CD4-positive, alpha-beta T cell treated with Interleukin-17A for 4 hours (primary cell): ENCODE data around the gene GTPBP6.
"Not testable (repeated sequence)": the region's sequence is repeated elsewhere in the genome, so short reads cannot be mapped to it uniquely, and the experiment has no call there.

ENCODE experiments used
- DNase-seq: peaks from one replicate; pipeline ENCODE4 v3.0.0-alpha.2; 2020; ENCODE audit warnings: mixed read lengths

GTPBP6 gene

GRCh38 chrX:287670-288069 lies 30.9 kb downstream of the GTPBP6 start:
- no peak for DNase-seq

DNA sequence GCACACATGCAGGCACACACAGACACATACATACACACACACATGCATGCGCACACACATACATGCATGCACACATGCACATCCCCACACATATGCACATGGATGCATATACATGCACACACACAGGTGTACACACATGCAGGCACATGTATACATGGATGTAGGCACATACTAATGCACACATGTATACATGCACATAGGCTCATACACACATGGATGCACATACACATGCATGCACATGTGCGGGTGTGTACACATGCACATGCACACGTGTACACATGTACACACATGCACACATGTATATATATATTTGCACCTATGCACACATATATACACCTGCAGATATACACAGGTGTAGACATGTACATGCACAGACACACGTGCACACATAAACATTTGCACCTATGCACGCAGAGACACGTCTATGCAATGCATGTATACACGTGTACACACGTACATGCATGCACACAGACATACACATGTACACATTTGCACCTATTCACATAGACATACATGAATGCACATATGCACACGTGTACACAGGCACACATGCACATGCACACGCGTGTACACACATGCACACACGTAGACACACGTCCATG lies 33.4 kb downstream of the GTPBP6 start:
- DNase-seq: no peak

GRCh38 chrX:283115-283845 lies 35.3 kb downstream of the GTPBP6 start:
- DNase-seq: peak; percentile 90

DNA sequence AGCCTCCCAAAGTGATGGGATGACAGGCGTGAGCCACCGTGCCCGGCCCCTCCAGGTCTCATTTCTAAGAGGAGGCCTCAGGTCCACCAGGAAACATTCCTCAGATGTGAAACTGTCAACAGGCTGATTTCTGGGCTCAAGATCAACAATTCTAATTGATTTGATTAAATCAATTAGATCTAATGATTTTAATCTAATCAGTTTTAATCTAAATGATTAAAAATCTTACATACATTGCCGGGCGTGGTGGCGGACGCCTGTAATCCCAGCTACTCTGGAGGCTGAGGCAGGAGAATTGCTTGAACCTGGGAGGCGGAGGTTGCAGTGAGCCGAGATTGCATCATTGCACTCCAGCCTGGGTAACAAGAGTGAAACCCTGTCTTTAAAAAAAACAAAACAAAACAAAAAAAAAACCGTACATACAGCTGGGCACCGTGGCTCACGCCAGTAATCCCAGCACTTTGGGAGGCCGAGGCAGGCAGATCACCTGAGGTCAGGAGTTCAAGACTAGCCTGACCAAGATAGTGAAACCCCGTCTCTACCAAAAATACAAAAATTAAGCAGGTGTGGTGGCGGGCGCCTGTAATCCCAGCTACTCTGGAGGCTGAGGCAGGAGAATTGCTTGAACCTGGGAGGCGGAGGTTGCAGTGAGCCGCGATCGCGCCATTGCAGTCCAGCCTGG lies 36.5 kb downstream of the GTPBP6 start:
- not testable (repeated sequence) for DNase-seq

DNA sequence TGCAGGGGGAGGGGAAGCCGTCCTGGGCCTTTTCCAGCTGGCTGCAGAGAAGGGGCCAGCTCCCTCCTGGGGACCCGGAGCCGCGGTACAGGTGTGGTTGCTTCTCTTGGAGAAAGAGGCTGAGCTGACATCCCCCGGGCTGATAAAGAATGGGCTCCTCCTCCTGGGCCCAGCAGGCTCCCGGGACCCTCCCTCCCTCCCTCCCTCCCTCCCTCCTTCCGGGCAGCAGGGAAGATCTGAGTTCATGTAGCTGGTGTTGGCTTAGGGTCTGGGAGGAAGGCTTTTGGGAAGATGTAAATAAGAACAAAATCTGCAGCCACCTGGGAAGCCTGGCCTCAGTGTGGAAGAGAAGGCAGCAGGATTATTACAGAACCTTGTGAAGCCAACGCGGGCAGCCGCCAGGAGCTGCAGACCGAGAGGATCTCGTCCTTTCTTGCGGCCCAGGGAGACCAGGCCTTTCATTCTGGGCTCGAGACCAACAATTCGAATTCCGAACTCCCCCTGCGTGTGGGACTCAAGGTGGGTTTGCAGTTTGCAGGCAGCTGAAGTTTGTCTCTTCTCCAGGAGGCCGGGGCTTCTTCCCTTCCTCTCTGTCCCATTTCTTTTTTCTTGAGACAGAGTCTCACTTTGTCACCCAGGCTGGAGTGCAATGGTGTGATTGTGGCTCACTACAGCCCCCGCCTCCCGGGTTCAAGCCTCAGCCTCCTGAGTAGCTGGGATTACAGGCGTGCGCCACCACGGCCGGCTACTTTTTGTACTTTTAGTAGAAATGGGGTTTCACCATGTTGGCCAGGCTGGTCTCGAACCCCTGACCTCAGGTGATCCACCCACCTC lies 37.2 kb downstream of the GTPBP6 start, which contains the start of gene PLCXD1:
Gene PLCXD1, plus strand, starts transcription at position 216 of the 834 bp plus-strand sequence. CDS start 2,807 bp downstream, outside the sequence.
- peak; percentile 38 for DNase-seq

- not testable (repeated sequence) for DNase-seq
These were observed 37.9 kb downstream of the GTPBP6 start for GRCh38 chrX:280722-281121.

DNA sequence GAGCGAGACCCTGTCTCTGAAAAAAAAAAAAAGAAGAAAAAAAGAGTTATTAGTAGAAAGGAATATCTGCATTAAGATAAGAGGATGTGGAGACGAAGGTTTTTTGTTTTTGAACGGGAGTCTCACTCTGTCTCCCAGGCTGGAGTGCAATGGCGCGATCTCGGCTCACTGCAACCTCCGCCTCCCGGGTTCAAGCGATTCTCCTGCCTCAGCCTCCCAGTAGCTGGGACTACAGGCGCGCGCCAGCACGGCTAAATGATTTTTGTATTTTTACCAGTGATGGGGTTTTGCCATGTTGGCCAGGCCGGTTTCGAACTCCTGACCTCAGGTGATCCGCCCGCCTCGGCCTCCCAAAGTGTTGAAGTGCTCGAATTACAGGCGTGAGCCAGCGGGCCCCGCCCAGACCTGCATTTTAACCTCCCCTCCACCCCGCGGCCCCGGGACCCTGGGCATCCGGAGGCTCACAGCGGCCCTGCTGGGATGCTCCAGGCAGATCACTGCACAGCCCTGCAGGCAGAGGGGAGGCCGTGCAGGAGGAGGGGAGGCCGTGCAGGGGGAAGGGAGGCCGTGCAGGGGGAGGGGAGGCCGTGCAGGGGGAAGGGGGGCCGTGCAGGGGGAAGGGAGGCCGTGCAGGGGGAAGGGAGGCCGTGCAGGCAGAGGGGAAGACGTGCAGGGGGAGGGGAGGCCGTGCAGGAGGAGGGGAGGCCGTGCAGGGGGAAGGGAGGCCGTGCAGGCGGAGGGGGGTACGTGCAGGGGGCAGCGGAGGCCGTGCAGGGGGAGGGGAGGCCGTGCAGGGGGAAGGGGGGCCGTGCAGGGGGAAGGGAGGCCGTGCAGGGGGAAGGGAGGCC lies 38.6 kb downstream of the GTPBP6 start:
- DNase-seq: peak; percentile 21

DNA sequence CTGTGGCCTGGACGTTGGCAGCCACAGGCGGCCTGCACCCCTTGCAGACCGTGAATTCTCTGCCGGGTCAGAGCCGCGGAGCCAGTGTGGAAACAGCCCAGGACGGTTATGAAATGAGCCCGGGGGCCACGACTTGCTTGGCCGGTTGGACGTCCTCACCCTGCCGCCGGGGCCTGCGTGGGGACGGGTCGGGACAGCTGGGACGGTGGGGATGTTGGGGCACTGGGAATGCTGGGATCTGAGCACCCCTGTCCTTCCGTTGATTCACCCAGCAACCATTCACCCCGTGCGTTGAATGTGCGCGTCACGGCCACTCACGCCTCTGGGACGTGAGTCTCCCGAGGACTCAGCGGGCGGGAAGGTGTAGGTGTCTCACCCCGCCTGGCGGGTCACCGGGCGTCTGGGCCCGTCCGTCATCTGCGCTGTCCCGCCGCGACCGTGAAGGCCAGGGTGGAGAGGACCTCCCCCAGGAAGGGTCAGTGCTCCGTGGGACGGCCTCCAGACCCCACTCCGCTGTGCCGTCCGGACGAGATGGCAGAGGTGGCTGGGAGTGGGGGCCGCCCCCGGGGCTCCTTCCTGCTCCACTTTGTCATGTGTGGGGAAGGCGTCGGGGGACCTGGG lies 41.9 kb downstream of the GTPBP6 start:
- peak; percentile 39 for DNase-seq

- peak; percentile 67 for DNase-seq
These were observed 42.5 kb downstream of the GTPBP6 start for GRCh38 chrX:275967-276580.

DNA sequence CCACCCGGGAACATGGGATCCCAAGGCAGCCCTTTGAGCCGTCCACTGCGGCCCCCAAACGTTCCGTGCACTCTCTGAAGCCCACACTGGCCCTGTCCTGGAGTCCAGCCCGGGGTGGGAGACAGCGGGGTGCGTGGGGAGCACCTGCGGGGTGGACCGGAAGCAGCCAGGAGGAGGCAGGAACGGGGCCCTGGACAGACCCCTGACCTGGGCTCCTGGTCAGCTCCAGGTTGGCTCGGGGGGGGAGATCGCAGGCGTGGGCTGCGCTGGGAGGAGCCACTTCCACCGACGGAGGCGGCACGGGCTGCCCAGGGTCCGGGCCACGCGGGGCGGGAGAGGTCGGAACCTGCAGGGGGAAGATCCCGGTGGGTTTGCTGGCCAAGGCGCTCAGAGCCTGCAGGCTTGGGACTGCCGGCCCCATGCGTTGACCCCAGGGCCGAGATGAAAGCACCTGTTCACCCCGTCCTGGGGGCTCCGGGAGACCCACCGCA lies 43.1 kb downstream of the GTPBP6 start:
- no peak for DNase-seq

DNA sequence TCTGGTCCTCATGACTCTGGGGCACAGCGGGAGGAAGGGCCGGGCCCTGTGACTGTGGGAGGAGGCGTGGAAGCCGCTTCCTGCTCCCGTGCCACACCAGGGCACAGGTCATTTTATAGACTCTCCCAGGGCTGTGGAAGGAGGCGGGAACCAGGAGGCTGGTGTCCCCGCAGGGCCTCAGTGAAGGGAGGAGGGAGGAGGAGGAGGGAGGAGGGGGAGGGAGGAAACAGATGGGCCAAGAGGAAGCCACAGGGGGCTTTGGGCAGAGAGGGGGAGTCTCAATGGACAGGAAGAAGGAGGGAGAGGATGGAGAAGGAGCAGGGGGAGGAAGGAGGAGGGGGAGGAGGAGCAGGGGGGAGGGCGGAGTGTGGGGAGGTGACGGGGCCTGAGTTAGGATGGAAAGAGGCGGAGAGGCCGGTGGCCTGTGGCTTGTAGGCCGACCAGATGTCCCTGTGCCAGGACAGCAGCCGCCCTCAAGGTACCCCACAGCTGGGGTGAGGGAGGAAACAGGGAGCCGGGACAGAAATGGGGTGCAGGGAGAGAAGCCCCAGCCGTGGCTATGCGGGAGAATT lies 43.6 kb downstream of the GTPBP6 start:
- no peak for DNase-seq

DNA sequence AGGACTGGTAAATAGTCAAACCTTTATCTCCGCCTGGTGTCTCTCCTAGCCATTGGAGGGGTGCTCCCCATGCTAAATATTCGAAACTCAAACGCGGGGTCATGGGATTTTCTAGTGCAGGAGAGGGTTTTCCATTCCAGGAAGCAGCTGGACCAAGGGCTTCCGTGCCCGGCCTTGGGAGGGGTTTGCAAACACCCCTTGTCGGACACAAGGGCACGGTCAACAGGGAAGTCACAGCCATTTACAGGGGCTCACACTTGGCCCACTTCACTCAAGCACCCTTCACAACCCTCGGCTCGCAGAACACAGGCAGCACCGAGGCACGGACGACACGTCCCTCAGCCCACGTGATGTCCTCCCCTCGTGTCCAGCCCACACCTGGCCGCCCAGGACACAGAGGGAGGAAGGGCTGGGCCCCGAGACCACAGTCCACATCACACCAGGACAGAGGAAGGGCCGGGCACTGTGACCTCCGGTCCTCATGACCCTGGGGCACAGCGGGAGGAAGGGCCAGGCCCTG lies 47.7 kb downstream of the GTPBP6 start:
- no peak for DNase-seq

GRCh38 chrX:267771-268261 lies 50.8 kb downstream of the GTPBP6 start:
- DNase-seq: no peak

DNA sequence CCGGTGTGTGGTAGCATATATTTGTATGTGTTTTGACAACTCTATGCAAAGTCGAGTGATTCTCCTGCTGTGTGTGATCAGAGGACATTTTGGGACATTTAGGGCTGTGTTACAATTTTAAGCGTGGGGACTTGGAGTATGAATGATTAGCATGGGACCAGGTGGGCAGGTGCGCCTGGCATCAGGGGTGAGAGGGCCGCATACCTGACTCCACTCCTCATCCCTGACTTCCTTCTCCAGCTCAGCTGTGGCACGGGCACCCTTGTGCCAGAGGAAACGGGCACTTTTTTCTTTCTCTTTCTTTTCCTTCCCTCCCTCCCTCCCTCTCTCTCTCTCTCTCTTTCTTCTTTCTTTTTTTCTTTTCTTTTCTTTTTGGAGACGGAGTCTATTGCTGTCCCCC lies 53.1 kb downstream of the GTPBP6 start:
- DNase-seq: no peak

DNA sequence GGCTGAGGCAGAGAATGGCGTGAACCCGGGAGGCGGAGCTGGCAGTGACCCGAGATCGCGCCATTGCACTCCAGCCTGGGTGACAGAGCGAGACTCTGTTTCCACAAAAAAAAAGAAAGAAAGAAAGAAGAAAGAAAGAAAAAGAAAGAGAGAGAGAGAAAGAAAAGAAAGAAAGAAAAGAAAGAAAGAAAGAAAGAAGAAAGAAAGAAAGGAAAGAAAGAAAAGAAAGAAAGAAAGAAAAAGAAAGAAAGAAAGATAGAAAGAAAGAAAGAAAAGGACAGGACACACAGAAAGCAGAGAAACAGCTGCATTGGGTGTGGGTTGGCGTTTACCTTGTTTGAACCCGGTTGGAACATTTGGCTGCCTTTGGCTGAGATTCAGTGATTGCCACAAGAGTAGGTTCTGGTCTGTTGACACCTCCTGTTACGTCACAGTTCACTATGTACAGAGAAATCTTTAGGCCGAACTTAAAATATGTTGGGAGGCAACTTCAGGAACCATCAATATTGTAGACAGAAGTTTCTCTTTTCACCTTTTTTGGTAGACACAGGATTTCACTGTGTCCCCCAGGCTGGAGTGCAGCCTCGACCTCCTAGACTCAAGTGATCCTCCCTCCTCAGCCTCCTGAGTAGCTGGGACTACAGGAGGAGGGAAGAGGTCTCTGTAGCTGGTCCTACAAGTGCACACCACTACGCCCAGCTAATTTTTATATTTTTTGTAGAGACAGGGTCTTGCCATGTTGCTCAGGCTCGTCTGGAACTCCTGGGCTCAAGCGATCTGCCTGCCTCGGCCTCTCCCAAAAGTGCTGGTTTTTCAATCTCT lies 53.8 kb downstream of the GTPBP6 start:
- no peak for DNase-seq

DNA sequence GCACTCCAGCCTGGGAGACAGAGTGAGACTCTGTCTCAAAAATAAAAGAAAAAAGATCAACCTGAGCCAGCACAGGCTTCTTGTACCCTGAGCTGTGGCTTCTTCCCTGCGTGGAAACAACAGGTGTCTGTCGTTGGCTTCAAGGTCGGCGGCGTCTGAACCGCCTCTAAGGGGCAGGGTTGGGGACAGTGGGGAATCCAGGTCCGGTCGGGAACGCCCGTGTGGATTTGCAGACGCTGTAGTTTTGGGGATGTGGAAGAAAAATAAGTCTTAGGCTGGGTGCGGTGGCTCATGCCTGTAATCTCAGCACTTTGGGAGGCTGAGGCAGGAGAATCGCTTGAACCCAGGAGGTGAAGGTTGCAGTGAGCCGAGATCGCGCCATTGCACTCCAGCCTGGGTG lies 54.6 kb downstream of the GTPBP6 start:
- DNase-seq: not testable (repeated sequence)

- DNase-seq: no peak
These were observed 56.2 kb downstream of the GTPBP6 start for GRCh38 chrX:262381-262909.

GRCh38 chrX:261919-262352 lies 56.7 kb downstream of the GTPBP6 start:
- DNase-seq: no peak
